ENCODE results near the gene GBA3.

GRCh38 chr4:22719218-22719617 is 26.5 kb downstream of the GBA3 start:
- no peak for TF ChIP-seq EZH2phosphoT487 (IDR thresholded peaks at IDR 0.05; ENCODE audit: insufficient read depth, low read depth)
- no peak for TF ChIP-seq EZH2 (IDR thresholded peaks at IDR 0.05; ENCODE audit: insufficient read depth, poor library complexity, severe bottlenecking)

Data from GM23248 (cell line).